GM19438 (cell line): ENCODE measurements around the gene CERS2.
A peak's percentile ranks its signal among the peaks of the same experiment; 100 is the strongest.
"Not testable (repeated sequence)": the region's sequence is repeated elsewhere in the genome, so short reads cannot be mapped to it uniquely, and the experiment has no call there.

Experiments used
- ATAC-seq: cut with Tn5 transposase; IDR thresholded peaks from one replicate; pipeline ENCODE4 v1.9.1; 2021; ENCODE audit warnings: low read depth; ENCODE audit not compliant: unreplicated experiment

Gene CERS2

DNA sequence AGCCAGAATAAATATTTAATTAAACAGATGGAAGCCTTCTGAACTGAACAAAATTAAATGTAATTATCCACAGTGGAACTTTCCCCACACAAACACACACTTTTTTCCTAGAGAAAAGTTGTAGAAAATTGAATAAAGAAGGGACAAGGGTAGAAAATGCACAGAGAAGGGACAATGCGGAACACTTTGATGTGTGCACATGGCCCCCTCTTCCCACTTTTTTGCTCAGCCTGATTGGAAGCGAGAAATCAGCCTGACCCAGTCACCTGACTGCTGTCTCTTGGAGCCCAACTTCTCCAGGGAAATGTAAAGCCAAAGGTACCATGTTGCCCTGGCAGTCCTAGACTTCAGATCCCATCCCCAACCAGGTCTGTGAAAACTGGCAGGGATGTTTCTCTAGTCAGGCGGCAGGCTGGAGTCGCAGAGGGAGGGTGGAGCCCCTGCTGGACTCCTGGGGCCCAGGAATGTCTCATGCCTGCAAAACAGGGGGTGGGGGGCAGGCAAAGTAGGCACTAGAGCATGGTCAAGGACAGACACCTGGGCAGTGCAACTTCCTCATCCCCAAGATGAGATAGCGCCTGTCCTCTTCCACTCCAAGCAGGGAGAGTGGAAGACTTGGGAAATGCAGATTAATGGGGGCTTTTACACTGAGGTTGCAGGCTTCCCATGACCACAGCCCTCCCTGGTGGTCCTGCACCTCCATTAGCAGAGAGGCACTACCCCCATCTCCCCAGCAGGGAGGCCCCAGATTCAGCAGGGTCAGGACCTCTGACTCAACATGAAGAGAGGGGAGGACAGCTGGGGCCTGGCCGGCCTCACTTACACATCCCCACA, 2.8 kb downstream of the CERS2 start:
- ATAC-seq: no peak

DNA sequence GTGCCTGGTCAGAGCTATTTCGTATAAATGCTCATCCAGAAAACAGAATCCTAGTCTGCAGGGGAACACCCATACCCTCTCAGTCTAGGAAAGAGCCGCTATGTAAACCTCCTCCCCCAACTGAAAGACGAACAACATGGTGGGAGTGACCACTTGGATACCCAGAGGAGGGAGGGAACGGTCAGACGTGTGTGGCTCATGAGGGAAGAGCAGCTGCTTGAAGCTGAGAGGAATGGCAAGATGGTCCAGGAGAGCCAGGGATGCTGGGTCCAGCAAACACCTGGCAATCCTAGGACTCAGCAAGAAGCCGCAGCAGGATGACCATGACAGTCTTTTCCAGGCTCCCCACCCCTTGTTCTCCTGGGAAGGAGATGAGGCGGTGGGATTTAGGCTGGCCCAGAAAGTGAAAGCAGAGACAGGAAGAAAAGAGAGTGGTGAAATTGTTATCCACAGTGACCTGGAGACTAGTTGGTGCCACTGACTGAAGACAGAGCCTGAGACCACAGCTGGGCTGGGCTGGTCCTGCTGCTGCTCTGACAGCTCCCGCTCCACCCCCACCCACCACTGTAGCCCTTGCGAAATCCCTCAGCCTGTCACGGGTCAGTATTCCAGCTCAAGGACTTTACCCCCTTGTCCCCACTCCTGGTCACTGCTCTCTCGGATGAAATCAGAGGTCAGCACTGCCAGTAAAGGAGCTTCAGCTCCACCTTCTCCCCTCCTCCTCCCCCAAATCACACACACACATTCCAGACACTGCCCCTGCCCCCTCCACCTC, 3.6 kb downstream of the CERS2 start:
- no peak for ATAC-seq

DNA sequence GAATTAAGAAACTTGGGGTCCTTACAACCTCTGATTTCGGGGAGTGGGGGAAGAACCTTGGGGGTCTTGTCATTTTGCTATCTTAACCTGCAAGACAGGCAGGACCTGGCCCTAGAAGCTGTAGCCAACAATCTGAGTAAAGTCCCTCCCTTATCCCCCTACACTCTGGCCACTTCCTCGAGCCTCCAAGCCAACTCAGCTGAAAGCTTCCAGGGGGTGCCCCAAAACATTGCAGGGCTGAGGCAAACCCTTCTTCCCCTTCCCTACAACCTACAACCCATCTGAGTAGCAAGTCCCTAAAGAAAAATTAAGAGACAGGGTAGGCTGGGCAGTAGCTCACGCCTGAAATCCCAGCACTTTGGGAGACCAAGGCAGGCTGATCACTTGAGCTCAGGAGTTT, 5.0 kb downstream of the CERS2 start:
- ATAC-seq: no peak

DNA sequence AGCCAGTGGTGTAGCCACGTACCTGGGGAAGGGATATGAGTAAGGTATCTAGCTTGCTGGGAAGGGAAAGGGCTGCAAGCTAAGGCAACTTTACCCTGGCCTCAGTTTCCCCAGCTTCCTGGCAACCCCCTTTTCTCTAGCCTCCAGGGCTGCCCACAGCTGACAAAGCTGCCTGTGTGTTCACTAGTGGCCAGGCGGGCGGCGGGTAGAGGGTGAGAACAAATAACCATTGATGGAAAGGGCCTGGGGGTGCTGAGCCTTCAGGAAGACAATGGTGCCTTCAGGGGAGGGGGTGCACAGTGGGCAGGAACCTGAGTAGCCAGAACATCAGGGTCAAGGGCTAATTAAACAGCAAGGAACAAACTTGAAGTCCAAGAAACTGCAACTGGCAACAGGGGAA, 6.1 kb downstream of the CERS2 start:
- ATAC-seq: no peak

DNA sequence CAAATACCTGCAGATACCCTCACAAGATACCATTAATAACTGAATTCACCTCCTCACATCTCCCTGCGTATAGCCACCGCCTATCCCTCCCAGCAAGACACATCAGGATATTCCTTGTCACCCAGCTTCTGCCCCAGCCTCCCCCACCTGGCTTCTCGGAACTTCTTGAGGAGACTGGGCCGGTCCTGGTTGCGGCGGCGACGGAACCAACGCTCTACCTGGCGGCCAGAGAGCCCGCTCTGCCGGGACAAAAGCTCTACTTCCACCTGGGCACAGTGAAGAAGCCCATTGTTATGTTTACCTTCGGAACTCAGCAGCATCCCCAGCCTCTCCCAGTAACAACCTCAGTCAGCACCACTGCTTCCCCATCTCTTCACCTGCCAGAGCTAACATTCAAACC, 6.7 kb downstream of the CERS2 start:
- no peak for ATAC-seq

DNA sequence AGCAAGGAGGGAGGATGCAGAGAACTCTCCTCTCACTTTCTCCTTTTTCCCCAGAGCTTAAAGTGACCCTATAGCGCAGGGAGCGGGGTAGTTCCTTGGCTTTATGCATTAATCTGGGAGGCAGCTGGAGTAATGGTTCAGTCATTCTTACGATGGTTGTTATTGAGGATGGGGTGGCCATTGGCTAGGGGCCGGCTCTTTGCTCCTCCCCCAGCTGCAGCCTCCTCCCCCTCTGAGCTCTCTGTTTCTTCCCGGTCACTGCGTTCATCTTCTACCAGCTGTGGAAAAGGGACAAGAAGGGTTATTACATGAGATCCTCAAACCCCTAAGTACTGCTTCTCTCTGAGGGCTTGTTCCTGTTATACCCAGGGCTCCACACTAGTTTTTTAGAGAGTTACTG, 8.6 kb downstream of the CERS2 start:
- ATAC-seq: no peak

DNA sequence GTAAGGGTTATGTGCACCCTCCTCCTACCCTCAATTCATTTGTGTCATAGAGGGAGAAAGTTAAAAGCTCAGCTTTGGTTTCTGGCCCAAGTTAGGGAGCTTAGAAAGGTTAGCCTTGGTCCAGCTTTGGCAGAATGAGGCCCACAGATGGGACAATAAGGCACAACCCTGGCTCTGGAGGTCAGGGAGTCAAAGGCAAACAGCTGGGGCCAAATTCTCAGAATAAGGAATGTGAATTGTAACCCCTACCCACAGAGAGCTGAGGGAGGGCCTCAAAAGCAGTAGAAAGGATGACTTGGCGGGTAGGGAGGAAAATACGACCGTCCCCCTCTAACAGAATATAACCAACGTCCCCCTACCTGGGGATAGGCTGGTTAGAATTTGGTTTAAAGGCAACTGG, 9.0 kb downstream of the CERS2 start:
- no peak for ATAC-seq

DNA sequence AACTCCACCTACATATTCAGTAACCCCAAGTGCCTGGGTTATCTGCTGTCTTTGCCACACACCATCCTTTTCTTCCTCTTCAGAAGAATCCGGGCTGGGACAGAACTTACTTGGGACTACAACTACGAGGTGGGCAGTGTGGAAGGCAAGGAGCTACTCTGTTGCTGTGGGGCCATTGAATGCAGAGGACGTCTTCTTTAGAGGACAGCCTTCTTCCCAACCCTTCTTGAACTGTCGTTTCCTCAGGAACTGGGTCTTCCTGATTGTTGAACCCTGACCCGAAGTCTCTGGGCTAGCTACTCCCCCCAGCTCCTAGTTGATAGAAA, 10.5 kb downstream of the CERS2 start:
- no peak for ATAC-seq

DNA sequence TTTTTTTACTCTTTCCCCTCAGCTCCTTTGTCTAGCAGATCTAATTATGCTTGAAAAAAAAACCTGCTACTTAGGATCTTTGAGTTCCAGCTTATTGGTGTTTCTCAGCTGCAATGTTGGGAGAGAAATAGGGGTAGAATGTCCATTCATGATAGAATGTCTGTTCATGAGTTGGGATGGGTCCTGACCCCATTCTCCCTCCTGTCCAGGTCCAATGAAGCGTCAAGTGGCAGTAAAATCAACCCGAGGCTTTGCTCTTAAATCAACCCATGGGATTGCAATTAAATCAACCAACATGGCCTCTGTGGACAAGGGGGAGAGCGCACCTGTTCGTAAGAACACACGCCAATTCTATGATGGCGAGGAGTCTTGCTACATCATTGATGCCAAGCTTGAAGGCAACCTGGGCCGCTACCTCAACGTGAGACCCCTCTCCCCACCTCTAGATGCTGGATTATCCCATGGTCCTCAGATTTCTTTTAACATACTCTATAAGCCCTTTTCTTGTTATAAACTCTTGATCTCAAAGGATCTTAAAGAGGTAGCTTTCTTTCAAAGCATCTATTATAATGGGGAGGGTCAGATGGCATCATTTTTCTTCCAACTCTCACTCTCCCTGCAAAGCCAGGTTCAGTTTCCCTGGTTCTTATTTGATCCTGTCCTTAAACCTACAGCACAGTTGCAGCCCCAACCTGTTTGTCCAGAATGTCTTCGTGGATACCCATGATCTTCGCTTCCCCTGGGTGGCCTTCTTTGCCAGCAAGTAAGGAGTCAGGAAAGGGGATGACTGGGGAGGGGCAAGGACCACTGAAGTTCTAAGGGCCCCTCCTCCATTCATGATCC, 11.1 kb downstream of the CERS2 start:
- no peak for ATAC-seq

DNA sequence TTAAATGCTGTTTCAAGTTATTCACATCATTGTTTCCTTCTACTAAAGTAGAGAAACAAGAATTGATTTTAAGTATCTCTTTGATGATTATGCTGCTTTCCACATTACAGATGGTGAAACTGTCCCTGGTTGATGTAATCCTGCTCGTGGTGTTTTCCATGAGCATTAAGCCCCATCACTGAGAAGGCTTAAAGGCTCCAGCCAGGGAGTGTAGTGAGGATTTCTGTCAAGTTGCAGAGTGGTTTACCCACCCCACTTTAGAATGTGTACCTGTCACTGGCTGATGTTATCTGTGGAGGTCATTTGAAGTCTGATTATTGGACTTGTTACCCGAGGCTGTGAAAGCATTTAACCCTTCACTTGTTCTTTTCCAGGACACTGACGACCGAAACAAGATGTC, 12.9 kb downstream of the CERS2 start:
- no peak for ATAC-seq

DNA sequence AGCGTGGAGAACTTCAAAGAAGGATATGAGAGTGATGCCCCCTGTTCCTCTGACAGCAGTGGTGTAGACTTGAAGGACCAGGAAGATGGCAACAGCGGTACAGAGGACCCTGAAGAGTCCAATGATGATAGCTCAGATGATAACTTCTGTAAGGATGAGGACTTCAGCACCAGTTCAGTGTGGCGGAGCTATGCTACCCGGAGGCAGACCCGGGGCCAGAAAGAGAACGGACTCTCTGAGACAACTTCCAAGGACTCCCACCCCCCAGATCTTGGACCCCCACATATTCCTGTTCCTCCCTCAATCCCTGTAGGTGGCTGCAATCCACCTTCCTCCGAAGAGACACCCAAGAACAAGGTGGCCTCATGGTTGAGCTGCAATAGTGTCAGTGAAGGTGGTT, 14.0 kb downstream of the CERS2 start:
- ATAC-seq: no peak

DNA sequence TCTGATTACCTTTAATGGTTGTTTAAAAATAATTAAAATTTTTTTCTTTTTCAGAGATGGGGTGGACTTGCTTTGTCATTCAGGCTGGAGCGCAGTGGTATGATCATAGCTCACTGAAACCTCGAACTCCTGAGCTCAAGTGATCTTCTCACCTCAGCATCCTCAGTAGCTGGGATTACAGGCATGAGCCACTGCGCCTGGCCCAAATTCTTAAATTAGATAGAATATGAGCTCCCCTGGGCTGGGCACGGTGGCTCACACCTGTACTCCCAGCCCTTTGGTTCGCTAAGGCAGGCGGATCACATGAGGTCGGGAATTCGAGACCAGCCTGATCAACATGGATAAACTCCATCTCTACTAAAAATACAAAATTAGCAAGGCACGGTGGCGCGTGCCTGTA, 17.0 kb downstream of the CERS2 start:
- no peak for ATAC-seq

DNA sequence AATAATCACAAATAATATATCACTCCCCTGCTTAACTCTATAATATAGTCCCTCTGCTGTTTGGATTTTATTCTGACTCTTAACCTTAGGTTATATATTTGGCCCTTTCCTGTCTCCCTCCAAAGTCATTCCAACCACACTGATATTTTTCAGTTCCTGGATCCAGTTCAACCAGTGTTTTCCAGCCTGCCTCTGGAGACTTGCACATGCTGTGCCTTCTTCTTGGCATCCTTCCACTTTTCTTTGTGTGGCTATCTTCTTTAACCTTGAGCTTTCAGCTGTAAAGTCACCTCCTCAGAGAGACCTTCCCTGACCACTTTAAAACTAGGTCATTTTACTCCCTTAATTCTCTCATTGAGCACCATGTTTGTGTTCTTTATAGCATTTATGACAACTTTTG, 19.4 kb downstream of the CERS2 start:
- no peak for ATAC-seq

DNA sequence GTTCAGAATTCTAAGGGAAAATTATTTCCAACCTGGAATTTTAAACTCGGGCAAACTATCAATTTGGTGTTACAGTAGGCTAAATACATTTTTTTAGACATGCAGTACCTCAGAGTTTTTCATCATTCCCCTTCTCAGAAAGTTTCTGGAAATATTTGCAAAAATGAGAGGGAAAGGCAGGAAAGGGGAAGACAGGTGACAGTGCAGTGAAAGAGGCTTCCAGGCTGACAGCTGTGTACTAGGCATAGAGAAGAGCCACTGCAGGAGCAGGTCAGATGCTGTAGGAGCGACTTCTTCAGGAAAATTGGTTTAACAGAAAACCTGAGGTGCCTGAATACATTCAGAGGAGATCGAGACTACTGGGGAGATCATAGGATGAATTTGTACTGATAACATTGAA, 19.9 kb downstream of the CERS2 start:
- ATAC-seq: no peak

DNA sequence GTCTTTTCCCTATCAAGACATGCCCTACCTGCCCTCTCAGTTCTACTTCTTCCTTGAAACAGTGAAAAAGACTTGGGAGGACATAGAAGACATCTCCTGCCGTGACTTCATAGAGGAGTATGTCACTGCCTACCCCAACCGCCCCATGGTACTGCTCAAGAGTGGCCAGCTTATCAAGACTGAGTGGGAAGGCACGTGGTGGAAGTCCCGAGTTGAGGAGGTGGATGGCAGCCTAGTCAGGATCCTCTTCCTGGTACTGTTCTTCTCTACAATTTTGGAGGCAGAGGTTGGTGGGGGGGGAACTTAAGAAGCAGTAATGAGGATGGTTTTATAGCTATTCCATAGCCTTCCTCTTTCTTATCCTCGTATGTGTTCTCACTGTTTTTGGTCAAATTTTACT, 29.8 kb downstream of the CERS2 start:
- no peak for ATAC-seq

DNA sequence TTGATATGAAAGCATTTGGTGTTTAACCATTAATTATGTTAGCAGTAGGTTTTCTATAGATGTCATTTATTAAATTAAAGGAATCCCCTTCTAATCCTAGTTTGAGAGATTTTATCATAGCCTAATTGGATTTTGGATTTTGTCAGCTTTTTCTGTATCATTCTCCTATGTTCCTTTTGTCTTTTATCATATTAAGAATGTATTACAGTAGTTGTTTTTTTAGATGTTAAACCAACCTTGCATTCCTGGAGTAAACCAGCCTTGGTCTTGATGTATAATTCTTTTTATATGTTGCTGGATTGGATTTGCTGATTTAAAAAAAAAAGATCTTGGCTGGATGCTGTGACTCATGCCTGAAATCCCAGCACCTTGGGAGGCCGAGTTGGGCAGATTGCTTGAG, 42.9 kb downstream of the CERS2 start:
- ATAC-seq: no peak

DNA sequence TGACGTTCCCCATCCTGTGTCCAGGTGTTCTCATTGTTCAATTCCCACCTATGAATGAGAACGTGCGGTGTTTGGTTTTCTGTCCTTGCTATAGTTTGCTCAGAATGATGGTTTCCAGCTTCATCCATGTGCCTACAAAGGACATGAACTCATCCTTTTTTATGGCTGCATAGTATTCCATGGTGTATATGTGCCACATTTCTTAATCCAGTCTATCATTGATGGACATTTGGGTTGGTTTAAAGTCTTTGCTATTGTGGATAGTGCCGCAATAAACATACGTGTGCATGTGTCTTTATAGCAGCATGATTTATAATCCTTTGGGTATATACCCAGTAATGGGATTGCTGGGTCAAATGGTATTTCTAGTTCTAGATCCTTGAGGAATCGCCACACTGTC, 45.9 kb downstream of the CERS2 start:
- ATAC-seq: not testable (repeated sequence)

DNA sequence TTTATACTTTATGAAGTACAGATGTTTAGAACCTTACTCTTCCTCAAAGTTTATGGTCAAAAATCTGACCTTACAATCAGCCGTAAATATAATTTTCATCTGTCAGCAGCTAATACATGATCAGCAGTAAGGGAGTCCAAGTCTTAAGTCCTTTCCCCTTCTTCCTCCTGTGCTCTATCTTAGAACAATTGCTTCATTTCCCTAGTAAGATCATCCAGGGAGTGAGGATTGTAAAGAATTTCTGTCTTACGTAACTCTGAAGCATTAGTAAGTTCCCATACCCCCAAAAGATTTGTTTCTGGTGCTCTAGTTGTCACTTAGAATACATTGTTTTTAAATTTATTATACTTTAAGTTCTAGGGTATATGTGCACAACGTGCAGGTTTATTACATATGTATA, 46.3 kb downstream of the CERS2 start:
- no peak for ATAC-seq

DNA sequence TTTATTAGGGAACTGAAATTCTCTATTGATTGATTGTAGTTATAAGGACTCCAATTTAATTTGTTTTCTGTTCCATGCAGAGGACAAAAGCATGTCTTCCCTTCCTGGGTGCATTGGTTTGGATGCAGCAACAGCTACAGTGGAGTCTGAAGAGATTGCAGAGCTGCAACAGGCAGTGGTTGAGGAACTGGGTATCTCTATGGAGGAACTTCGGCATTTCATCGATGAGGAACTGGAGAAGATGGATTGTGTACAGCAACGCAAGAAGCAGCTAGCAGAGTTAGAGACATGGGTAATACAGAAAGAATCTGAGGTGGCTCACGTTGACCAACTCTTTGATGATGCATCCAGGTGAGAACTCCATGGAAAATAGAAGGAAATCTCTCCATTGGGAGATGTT, 47.0 kb downstream of the CERS2 start:
- no peak for ATAC-seq

DNA sequence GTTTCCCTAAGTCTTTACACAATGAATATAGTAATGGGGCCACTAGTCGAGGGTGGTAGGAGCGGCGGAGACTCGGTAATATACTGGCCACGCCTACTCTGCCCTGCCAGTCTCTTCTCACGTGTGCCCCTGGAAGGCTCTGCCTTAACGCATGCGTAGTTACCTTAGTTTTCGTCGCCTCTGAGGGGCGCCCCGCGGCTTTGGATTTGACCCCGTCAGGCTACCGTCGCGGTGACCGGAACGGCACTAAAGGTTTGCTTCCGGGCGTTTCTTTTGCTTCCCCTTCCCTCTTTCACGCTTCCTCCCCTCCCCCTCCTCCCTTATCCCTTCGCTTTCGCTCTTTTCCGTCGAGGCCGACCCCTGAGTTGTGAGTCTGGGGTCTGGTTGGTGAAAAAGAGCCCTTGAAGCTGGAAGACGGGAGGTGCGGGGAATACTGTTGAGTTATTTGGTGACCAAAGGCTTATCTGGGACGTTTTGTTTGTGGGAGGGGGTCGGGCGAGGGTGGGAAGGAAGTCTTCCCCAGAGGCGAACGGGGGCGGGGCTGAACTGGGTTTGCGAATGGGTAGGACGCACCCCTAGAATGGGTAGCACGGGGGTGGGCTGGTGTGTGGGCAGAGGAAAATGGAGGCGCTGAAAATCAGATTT, 48.4 kb downstream of the CERS2 start, which contains the start of gene SETDB1:
Gene SETDB1, plus strand, starts transcription at position 267 of the 645 bp plus-strand sequence. CDS start 1,352 bp downstream, outside the sequence.
- peak; percentile 80 for ATAC-seq

DNA sequence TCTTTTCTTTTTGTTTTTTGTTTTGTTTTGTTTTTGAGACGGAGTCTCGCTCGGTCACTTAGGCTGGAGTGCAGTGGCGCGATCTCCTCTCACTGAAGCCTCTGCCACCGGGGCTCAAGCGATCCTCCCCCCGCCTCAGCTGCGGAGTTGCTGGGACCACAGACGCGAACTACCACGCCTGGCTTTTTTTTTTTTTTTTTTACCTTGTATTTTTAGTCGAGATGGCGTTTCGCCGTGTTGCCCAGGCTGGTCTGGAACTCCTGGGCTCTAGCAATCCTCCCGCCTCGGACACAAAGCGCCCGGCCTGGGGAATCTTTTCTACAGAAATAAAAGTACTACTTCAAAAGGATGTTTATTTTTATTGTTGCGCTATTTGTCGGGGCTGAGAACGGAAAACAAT, 49.6 kb downstream of the CERS2 start:
- ATAC-seq: no peak
